OCI-LY1 (cell line): ENCODE measurements around the gene ATP11A.

Source experiments
- EZH2 ChIP-seq: fragments of 200-600 bp; sonication (generic), shearing (Covaris generic); IDR thresholded peaks from 2 replicates; pipeline ENCODE4 v1.8.0; 2017; ENCODE audit warnings: borderline replicate concordance, mixed run types, mild to moderate bottlenecking, antibody characterized with exemption, low read length, moderate library complexity, mixed read lengths
- TF ChIP-seq, protein P1 (sequence below): fragments of 200-600 bp; sonication (generic), shearing (Covaris generic); IDR thresholded peaks from 2 replicates; pipeline ENCODE4 v1.5.1; 2017; ENCODE audit warnings: mild to moderate bottlenecking, antibody characterized with exemption, low read length, moderate library complexity, mixed read lengths

DNA sequence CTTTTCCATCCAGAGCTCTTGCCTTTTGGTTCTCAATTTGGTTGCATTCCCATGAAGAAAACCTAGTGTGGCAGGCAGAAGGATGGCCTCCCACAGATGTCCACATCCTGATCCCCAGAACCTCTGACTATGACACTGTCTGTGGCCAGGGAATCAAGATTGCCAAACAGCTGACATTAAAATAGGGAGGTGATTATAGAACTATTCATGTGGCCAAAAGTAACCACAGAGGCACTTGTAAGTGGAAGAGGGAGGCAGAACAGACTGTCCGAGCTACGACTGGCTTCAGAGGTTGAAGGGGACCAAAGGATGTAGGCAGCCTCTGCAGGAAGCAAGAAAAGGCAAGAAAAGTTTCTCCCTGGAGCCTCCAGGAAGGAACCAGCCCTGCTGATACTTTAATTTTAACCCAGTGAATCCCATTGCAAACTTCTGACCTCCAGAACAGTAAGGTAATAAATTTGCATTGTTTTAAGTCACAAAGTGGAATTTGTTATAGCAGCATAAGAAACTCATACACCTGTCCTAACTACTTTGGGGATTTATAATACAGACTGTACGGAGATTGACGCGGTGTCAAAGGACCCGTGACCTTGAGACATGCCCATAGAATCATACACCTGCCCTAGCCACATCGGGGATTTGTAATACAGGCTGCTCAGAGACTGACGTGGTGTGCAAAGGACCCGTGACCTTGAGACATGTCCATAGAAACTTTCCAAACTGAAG lies 106.5 kb downstream of the ATP11A start:
- no peak for TF ChIP-seq EZH2
- TF ChIP-seq, protein P1, sequence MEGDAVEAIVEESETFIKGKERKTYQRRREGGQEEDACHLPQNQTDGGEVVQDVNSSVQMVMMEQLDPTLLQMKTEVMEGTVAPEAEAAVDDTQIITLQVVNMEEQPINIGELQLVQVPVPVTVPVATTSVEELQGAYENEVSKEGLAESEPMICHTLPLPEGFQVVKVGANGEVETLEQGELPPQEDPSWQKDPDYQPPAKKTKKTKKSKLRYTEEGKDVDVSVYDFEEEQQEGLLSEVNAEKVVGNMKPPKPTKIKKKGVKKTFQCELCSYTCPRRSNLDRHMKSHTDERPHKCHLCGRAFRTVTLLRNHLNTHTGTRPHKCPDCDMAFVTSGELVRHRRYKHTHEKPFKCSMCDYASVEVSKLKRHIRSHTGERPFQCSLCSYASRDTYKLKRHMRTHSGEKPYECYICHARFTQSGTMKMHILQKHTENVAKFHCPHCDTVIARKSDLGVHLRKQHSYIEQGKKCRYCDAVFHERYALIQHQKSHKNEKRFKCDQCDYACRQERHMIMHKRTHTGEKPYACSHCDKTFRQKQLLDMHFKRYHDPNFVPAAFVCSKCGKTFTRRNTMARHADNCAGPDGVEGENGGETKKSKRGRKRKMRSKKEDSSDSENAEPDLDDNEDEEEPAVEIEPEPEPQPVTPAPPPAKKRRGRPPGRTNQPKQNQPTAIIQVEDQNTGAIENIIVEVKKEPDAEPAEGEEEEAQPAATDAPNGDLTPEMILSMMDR: no peak
